SIG-M5 treated with dmso at 0.1 percent for 504 hours (cell line): ENCODE results near the gene ISL1.
A peak's percentile ranks its signal among the peaks of the same experiment; 100 is the strongest.

ENCODE experiments used
- DNase-seq: peaks from one replicate; lab custom pipeline; 2025; ENCODE audit not compliant: unreplicated experiment; lab: John Stamatoyannopoulos, UW

The ISL1 gene

DNA sequence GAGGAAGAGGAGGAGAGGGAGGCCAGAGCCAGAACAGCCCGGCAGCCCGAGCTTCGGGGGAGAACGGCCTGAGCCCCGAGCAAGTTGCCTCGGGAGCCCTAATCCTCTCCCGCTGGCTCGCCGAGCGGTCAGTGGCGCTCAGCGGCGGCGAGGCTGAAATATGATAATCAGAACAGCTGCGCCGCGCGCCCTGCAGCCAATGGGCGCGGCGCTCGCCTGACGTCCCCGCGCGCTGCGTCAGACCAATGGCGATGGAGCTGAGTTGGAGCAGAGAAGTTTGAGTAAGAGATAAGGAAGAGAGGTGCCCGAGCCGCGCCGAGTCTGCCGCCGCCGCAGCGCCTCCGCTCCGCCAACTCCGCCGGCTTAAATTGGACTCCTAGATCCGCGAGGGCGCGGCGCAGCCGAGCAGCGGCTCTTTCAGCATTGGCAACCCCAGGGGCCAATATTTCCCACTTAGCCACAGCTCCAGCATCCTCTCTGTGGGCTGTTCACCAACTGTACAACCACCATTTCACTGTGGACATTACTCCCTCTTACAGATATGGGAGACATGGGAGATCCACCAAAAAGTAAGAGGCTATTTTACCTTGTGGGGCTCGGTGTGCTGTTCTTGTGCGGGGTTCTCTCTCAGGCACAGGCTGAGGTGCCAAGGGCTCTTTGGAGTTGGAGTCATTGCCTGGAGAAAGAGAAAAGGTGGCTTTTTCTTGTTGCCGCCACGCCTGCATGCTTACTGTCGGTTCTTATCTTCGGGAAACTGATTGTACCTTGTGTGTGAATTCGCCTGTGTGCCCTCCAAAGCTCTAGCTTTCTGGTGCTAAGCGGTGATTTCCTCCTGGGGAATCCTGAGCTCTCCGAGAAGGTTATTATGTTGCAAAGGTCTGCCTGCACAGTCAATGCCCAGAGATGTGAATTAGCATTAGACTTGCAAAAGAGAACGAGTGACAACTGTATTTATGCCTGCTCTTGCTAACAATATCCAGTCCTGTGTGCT, at the start of gene ISL1:
Gene ISL1, plus strand, starts transcription at position 318 of the 991 bp plus-strand sequence. Its CDS starts 224 bp downstream, at position 542.
- DNase-seq = no peak

GRCh38 chr5:51336878-51337277, 46.4 kb upstream of the ISL1 start:
- no peak for DNase-seq

- no peak for DNase-seq
Measured at GRCh38 chr5:51345106-51345505, 38.1 kb upstream of the ISL1 start.

DNA sequence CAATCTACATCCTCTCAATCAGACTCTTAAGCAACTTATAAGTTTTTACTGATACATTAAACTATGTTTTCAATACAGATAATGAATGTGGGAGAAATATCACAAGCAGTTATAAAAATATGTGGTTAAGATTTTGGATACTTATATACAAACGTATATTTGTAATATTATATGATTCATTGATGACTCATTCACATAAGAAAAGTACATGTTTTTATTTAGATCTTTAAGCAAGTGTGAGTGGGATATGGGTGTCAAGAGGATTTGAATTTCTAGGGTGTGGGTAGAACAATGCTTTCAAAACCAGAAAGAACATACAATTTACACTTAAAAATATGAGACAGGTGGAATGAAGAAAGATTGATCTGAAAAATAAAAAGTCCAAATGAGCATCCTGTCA, 36.1 kb upstream of the ISL1 start:
- no peak for DNase-seq

GRCh38 chr5:51347704-51348103, 35.5 kb upstream of the ISL1 start:
- no peak for DNase-seq

DNA sequence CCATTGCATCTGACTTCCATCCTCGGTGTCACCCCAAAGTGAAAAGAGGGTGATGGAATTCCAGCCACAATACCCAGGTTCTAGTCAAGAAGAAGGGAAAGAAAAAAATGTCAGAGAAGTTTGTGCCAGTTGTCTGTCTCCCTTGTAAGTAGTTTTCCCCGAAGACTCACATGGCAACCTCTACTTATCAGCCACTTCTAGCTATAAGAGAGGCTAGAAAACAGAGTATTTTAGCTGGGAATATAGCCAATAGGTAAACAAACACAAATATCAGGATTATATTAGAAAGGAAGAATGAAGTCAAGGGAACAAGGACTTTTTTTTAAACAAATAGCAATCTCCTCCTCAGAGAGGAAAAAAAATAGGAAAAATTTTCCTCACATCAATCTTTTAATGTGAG, 12.2 kb upstream of the ISL1 start:
- DNase-seq = no peak

- no peak for DNase-seq
Measured at GRCh38 chr5:51373880-51374523, 9.2 kb upstream of the ISL1 start.

GRCh38 chr5:51375084-51375483, 8.2 kb upstream of the ISL1 start:
- no peak for DNase-seq

DNA sequence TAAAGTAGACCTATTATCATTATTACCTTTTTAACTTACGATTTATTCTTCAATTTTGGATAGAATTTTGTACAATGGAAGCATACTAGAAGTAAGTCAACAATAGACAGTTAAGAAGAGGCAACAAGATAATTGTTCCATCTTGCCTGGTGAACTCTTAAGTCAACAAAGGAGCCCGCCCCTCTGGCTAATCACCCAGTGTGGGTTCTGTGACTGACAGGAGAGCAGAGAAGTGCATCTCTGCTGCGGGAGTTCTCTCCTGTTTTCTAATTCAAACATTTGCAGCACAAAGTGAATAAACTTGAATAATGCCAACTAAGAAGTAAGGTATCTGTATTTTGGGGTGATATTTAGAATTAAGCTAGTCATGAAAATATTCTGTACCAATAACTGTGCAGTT, 6.7 kb upstream of the ISL1 start:
- no peak for DNase-seq

DNA sequence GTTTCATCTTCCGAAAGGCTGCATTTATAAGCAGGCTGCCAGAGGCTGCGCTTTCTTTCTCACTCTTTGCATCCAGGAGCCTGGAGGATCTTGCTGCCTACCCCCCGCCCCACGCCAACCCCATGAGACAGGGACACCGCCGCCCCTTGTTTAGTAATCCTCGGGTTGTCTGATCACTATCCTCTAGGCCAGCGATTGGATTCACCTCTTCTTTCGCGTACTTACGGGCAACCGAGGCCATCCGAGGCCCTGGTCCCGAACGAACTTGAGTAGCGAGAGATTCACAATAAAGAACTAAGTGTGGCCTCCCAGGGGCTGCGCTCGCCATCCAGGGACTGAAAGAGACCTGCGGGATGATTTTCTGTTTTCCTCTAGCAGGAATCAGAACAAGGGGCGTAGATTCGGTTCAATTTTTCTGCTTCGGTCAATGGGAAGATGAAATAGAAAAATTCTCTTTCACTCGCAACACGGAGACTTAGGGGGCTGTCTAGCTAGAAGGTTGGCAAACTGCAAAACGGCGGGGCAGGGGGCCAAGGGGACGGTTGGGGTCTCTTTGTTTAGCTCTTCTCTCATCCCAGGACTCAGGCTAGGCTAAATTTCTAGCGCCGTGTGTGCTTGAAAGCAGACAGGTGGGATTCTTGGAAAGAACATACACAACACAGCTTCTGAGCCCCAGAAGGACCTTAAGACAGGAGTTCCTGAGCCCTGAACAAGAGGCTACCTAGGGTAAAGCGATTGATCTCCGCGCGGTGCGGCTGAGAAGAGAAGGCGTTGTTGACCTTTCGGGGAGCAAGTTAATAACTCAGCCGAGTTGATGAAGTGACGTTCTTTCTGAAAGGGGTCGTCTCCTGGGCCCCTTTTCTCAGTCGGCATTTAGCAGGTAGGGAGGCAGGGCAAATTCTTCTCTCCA, 5.8 kb upstream of the ISL1 start:
- DNase-seq = no peak

DNA sequence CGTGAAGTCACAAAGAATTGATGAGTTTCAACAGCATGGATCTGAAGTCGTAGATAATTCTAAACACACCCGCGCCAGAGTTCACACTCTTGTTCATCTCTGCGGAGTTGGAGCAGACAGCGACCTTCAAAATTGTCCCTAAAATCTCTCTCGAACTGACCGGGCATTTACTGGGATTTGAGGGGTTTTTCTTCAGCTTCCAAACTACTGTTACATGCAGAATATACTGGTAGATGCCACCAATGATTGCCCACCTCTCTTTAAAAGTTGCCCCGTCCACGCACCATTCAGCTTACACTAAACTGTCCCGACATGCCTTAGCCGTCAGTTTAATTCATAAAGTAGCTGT, 5.2 kb upstream of the ISL1 start:
- no peak for DNase-seq

GRCh38 chr5:51378448-51379330, 4.6 kb upstream of the ISL1 start:
- DNase-seq = no peak

GRCh38 chr5:51379331-51379700, 3.9 kb upstream of the ISL1 start:
- DNase-seq = no peak

GRCh38 chr5:51380603-51381207, 2.5 kb upstream of the ISL1 start:
- DNase-seq = peak; percentile 9

- DNase-seq = no peak
Measured at GRCh38 chr5:51381761-51382474, 1.3 kb upstream of the ISL1 start.

- DNase-seq = no peak
Measured at GRCh38 chr5:51382521-51383130, 622 bp upstream of the ISL1 start.

GRCh38 chr5:51384281-51384840, 1.1 kb downstream of the ISL1 start:
- no peak for DNase-seq

DNA sequence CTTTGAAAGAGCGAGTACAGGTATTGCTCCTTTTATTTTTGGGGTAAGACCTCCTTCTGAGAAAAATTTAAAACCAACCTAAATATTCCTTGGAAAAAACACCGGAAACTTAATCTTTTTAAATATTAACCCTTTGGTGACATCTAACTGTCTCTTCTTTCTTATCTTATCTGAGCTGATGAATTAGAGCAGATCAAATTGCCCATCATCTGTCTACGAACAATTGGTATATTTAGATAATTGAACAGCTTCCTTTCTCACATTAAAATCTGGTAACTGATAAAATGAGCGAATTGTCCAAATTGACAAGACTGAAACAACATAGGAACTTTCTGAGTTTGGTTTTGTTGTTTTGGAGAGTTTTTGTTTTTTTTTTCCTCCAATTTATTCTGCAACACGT, 2.0 kb downstream of the ISL1 start:
- DNase-seq = no peak
